ENCODE measurements around the gene TP73. TPM values are rescaled to one million over a fixed set of nuclear protein-coding genes. Genes with fewer than 3 reads are reported as not detected.

Gene TP73
- total RNA-seq, 1 experiment from 2014 or later = 11.9 TPM

DNA sequence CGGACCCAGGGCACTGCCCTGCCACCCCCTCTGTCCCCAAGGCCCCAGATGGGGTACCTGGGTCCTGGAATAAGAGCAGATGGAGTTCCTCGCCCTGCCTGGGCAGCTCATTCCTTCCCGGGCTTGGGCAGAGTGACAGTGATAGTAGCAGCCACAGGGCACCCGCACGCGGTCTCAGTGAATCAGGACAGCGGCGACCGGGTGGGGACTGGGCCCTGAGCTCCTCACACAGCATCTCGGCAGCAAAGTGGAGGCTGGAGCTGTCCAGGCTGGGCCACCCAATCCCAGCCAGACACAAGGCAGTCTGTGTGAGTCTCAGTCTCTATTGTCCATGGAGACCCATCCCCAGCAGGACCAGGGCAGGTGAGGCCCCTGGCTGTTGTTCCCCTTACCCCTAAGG, 62.5 kb downstream of the TP73 start:
- intact Hi-C loops (cut with micrococcal nuclease; ENCODE audit: unreplicated experiment) = no loop called here
- Mint-ChIP-seq H3K9me3 (ENCODE audit: unreplicated experiment) (no peaks in the 10 kb centered on the region), H3K36me3 (ENCODE audit: insufficient read depth, unreplicated experiment) (no peaks in the 10 kb centered on the region), H3K27ac (ENCODE audit: unreplicated experiment) (no peak overlapping the region), H3K4me3 (ENCODE audit: unreplicated experiment) (no peak overlapping the region), H3K27me3 (ENCODE audit: insufficient read depth, unreplicated experiment) (no peaks in the 10 kb centered on the region), H3K4me1 (ENCODE audit: low read depth, unreplicated experiment) (no peaks in the 10 kb centered on the region)
- TF ChIP-seq, protein P1, sequence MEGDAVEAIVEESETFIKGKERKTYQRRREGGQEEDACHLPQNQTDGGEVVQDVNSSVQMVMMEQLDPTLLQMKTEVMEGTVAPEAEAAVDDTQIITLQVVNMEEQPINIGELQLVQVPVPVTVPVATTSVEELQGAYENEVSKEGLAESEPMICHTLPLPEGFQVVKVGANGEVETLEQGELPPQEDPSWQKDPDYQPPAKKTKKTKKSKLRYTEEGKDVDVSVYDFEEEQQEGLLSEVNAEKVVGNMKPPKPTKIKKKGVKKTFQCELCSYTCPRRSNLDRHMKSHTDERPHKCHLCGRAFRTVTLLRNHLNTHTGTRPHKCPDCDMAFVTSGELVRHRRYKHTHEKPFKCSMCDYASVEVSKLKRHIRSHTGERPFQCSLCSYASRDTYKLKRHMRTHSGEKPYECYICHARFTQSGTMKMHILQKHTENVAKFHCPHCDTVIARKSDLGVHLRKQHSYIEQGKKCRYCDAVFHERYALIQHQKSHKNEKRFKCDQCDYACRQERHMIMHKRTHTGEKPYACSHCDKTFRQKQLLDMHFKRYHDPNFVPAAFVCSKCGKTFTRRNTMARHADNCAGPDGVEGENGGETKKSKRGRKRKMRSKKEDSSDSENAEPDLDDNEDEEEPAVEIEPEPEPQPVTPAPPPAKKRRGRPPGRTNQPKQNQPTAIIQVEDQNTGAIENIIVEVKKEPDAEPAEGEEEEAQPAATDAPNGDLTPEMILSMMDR (IDR thresholded peaks at IDR 0.05; ENCODE audit: insufficient read depth in 1 of 2, low read depth in 1 of 2, low read length in 1 of 2, severe bottlenecking in 1 of 2, unreplicated experiment in 1 of 2) = no peak
- no peaks in the 10 kb centered on the region for H3K27me3 ChIP-seq (replicated peaks; ENCODE audit: control insufficient read depth, insufficient read depth, low read length)
- ChIA-PET POLR2A (no interaction called here), CTCF (no interaction called here)
- H3K4me3 ChIP-seq (ENCODE audit: low read depth, low read length) = no peak overlapping the region
- H3K9me3 ChIP-seq = no peaks in the 10 kb centered on the region
- BruUV-seq (replicated peaks) = no TSS peak
- DNase-seq = no peak
- H3K36me3 ChIP-seq (ENCODE audit: control insufficient read depth, insufficient read depth, low read length) = no peaks in the 10 kb centered on the region
- H3K4me1 ChIP-seq = no peaks in the 10 kb centered on the region

DNA sequence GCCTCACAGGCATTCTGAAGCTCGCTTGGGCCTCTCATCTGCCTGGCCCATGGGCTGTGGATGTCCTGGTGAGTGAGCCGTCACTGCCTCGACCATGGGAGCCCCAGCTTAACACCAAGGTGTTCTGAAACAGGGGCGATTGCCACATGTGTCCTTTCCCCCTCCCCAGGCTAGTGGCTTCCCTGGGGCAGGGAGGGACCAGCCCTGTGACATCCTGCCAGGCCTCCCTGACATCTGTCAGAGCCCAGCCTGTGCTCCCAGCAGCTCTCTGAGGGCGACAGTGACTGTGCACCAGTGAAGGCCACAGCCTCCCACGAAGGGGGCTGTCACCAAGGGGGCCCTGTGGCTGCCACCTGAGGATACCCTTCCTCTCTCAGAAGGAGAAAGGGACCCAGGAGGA, 64.0 kb downstream of the TP73 start:
- ChIA-PET POLR2A (no interaction called here), CTCF (interaction anchor here (0.9 kb wide), 1 partner anchor 8 kb away, joined by 3 read pairs; no protein-coding TSS in a partner anchor)
- Histone ChIP-seq H3K4me3 (ENCODE audit: low read depth, low read length) (no peak overlapping the region), H3K9me3 (no peaks in the 10 kb centered on the region), H3K36me3 (ENCODE audit: control insufficient read depth, insufficient read depth, low read length) (no peaks in the 10 kb centered on the region), H3K27me3 (replicated peaks; ENCODE audit: control insufficient read depth, insufficient read depth, low read length) (no peaks in the 10 kb centered on the region), H3K4me1 (no peaks in the 10 kb centered on the region)
- H3K9me3 Mint-ChIP-seq (ENCODE audit: unreplicated experiment) = no peaks in the 10 kb centered on the region
- H3K4me3 Mint-ChIP-seq (ENCODE audit: unreplicated experiment) = no peak overlapping the region
- H3K4me1 Mint-ChIP-seq (ENCODE audit: low read depth, unreplicated experiment) = no peaks in the 10 kb centered on the region
- H3K36me3 Mint-ChIP-seq (ENCODE audit: insufficient read depth, unreplicated experiment) = no peaks in the 10 kb centered on the region
- TF ChIP-seq, protein P1 (IDR thresholded peaks at IDR 0.05; ENCODE audit: insufficient read depth in 1 of 2, low read depth in 1 of 2, low read length in 1 of 2, severe bottlenecking in 1 of 2, unreplicated experiment in 1 of 2) = no peak
- no peak overlapping the region for H3K27ac Mint-ChIP-seq (ENCODE audit: unreplicated experiment)
- no peak for DNase-seq
- BruUV-seq (replicated peaks) = no TSS peak
- no peaks in the 10 kb centered on the region for H3K27me3 Mint-ChIP-seq (ENCODE audit: insufficient read depth, unreplicated experiment)
- intact Hi-C loops (cut with micrococcal nuclease; ENCODE audit: unreplicated experiment) = no loop called here

DNA sequence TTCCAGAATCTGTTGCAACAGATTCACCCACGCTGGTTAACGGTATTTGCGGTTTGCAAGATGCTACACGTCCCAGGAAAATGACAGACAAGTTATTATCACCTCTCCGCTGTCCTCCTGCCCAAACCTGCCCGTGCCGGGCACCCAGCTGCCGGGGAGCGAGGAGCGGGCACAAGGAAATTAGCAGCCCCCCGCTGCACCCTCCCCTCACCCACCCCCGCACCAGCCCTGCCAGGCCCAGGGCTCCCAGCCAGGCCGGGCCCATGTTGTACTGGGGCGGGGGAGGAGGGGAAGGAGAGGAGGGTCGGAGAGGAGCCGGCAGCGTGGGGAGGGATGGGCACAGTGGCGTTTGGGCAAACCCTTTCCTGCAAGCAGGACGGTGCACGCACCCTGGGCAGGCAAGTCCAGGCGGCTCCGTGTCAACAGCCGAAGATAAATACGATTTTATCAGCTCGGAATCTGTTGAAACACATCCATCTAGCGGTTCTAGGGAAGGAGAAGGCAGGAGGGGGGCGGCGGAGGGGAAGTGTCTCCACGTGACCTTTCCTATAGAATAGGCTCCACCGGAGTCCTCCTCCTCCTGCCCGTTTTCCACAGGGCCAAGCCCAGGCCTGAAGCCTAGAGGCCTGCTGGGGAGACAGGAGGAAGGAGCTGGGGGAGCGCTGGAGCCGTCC, 64.9 kb downstream of the TP73 start:
- Histone ChIP-seq H3K36me3 (ENCODE audit: control insufficient read depth, insufficient read depth, low read length) (no peaks in the 10 kb centered on the region), H3K4me3 (ENCODE audit: low read depth, low read length) (no peak overlapping the region), H3K27me3 (replicated peaks; ENCODE audit: control insufficient read depth, insufficient read depth, low read length) (no peaks in the 10 kb centered on the region), H3K4me1 (no peaks in the 10 kb centered on the region), H3K9me3 (no peaks in the 10 kb centered on the region)
- no peak overlapping the region for H3K4me3 Mint-ChIP-seq (ENCODE audit: unreplicated experiment)
- no peaks in the 10 kb centered on the region for H3K27me3 Mint-ChIP-seq (ENCODE audit: insufficient read depth, unreplicated experiment)
- DNase-seq = no peak
- CTCF ChIA-PET = no interaction called here
- H3K4me1 Mint-ChIP-seq (ENCODE audit: low read depth, unreplicated experiment) = no peaks in the 10 kb centered on the region
- intact Hi-C loops (cut with micrococcal nuclease; ENCODE audit: unreplicated experiment) = no loop called here
- TF ChIP-seq, protein P1 (IDR thresholded peaks at IDR 0.05; ENCODE audit: insufficient read depth in 1 of 2, low read depth in 1 of 2, low read length in 1 of 2, severe bottlenecking in 1 of 2, unreplicated experiment in 1 of 2) = no peak
- H3K27ac Mint-ChIP-seq (ENCODE audit: unreplicated experiment) = no peak overlapping the region
- POLR2A ChIA-PET = no interaction called here
- no peaks in the 10 kb centered on the region for H3K9me3 Mint-ChIP-seq (ENCODE audit: unreplicated experiment)
- H3K36me3 Mint-ChIP-seq (ENCODE audit: insufficient read depth, unreplicated experiment) = no peaks in the 10 kb centered on the region
- BruUV-seq (replicated peaks) = no TSS peak
